Ishikawa (cell line): Measurements from ENCODE around the gene SCN8A.

ENCODE experiments used
- CEBPB ChIP-seq: IDR thresholded peaks from 2 replicates; pipeline ENCODE4 v1.6.1; 2012
- CREB1 ChIP-seq: IDR thresholded peaks from 2 replicates; pipeline ENCODE4 v1.6.1; 2012; ENCODE audit warnings: low read depth
- EGR1 ChIP-seq: IDR thresholded peaks from 2 replicates; pipeline ENCODE4 v1.6.1; 2012
- EP300 ChIP-seq: IDR thresholded peaks from 2 replicates; pipeline ENCODE4 v1.6.1; 2012; ENCODE audit warnings: borderline replicate concordance
- FOXM1 ChIP-seq: IDR thresholded peaks from 2 replicates; pipeline ENCODE4 v1.6.1; 2012; ENCODE audit warnings: low read depth, borderline replicate concordance
- NFIC ChIP-seq: IDR thresholded peaks from 2 replicates; pipeline ENCODE4 v1.6.1; 2012
- RAD21 ChIP-seq: IDR thresholded peaks from 2 replicates; pipeline ENCODE4 v1.6.1; 2012; ENCODE audit warnings: low read depth
- TAF1 ChIP-seq: IDR thresholded peaks from 2 replicates; pipeline ENCODE4 v1.6.1; 2012; ENCODE audit warnings: low read depth, mild to moderate bottlenecking
- TCF12 ChIP-seq: IDR thresholded peaks from 2 replicates; pipeline ENCODE4 v1.6.1; 2012; ENCODE audit warnings: low read depth
- TEAD4 ChIP-seq: IDR thresholded peaks from 2 replicates; pipeline ENCODE4 v1.6.1; 2012
- YY1 ChIP-seq: IDR thresholded peaks from 2 replicates; pipeline ENCODE4 v1.6.1; 2012; ENCODE audit warnings: low read depth
- ZBTB7A ChIP-seq: IDR thresholded peaks from 2 replicates; pipeline ENCODE4 v1.6.1; 2012; ENCODE audit warnings: low read depth
- TF ChIP-seq, protein P1 (sequence below): IDR thresholded peaks from 2 replicates; pipeline ENCODE4 v1.6.1; 2012
- TF ChIP-seq, protein P2 (sequence below): IDR thresholded peaks from 2 replicates; pipeline ENCODE4 v1.6.1; 2012; ENCODE audit warnings: low read depth, mild to moderate bottlenecking
- TF ChIP-seq, protein P3 (sequence below): IDR thresholded peaks from 2 replicates; pipeline ENCODE4 v1.6.1; 2012

SCN8A gene

DNA sequence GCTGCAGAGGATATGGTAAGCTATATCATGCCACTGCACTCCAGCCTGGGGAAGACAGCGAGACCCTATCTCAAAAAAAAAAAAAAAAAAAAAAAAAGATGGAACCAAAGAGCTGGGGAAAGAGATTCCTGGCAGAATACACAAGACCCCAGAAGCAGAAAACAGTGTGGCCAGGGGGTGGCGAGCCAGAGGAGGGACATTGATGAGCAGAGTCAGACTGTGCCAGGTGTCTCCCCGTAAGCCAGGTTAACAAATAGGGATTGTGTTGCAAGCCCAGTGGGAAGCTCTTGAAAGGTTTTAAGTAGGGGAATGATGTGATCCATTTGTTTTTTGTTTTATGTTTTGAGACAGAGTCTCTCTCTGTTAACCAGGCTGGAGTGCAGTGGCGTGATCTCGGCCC lies 201.4 kb downstream of the SCN8A start:
- TF ChIP-seq EP300 (no peak), RAD21 (no peak), CEBPB (no peak)

DNA sequence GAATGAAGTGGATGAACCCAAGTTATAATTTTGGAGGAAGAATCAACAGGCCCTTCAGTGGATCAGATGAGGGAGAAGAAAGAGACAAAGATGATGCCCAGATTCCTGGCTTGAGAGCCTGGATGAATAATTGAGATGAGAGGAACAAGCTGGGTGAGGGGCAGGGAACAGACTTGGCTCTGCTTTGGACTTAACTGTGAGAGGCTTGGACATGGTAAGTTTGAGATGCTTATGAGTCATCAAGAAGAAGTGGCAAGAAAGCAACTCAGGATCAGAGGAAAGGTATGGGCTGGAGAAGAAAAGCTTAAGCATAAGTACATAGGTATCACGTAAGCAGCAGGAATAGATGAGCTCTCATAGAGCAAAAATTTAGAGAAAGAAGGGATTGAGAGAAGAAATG lies 202.2 kb downstream of the SCN8A start:
- TF ChIP-seq RAD21 (no peak), TCF12 (no peak), TAF1 (no peak), FOXM1 (no peak), CREB1 (no peak), NFIC (no peak), YY1 (no peak), CEBPB (no peak), TEAD4 (no peak), EGR1 (no peak), ZBTB7A (no peak), EP300 (no peak)
- TF ChIP-seq, protein P1, sequence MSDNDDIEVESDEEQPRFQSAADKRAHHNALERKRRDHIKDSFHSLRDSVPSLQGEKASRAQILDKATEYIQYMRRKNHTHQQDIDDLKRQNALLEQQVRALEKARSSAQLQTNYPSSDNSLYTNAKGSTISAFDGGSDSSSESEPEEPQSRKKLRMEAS, result no peak
- TF ChIP-seq, protein P2, sequence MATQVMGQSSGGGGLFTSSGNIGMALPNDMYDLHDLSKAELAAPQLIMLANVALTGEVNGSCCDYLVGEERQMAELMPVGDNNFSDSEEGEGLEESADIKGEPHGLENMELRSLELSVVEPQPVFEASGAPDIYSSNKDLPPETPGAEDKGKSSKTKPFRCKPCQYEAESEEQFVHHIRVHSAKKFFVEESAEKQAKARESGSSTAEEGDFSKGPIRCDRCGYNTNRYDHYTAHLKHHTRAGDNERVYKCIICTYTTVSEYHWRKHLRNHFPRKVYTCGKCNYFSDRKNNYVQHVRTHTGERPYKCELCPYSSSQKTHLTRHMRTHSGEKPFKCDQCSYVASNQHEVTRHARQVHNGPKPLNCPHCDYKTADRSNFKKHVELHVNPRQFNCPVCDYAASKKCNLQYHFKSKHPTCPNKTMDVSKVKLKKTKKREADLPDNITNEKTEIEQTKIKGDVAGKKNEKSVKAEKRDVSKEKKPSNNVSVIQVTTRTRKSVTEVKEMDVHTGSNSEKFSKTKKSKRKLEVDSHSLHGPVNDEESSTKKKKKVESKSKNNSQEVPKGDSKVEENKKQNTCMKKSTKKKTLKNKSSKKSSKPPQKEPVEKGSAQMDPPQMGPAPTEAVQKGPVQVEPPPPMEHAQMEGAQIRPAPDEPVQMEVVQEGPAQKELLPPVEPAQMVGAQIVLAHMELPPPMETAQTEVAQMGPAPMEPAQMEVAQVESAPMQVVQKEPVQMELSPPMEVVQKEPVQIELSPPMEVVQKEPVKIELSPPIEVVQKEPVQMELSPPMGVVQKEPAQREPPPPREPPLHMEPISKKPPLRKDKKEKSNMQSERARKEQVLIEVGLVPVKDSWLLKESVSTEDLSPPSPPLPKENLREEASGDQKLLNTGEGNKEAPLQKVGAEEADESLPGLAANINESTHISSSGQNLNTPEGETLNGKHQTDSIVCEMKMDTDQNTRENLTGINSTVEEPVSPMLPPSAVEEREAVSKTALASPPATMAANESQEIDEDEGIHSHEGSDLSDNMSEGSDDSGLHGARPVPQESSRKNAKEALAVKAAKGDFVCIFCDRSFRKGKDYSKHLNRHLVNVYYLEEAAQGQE, result no peak
- TF ChIP-seq, protein P3, sequence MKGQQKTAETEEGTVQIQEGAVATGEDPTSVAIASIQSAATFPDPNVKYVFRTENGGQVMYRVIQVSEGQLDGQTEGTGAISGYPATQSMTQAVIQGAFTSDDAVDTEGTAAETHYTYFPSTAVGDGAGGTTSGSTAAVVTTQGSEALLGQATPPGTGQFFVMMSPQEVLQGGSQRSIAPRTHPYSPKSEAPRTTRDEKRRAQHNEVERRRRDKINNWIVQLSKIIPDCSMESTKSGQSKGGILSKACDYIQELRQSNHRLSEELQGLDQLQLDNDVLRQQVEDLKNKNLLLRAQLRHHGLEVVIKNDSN, result no peak

DNA sequence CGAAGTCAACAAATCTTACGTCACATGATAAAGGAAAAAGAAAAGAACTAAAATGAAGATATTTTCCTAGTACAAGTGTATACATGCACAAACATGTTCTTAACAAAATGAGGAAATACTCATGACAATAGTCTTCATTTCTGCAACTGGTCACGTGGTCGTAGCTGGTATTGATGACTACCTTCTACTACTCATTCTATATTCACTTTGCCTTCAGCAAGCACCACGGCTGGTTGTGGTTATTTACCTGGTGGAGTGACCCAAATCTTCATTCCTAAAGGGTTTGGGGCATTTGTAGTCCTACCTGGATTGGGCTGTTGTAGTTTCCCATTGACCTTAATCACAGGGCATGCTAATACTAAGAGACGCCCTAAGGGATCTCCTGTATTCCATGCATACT lies 206.3 kb downstream of the SCN8A start:
- TF ChIP-seq CREB1 (no peak), TEAD4 (no peak), TAF1 (no peak), NFIC (no peak), YY1 (no peak), EP300 (no peak), FOXM1 (no peak), CEBPB (no peak), ZBTB7A (no peak), TCF12 (no peak), RAD21 (no peak), EGR1 (no peak)
- TF ChIP-seq, protein P3, result no peak
- TF ChIP-seq, protein P2, result no peak
- TF ChIP-seq, protein P1, result no peak

DNA sequence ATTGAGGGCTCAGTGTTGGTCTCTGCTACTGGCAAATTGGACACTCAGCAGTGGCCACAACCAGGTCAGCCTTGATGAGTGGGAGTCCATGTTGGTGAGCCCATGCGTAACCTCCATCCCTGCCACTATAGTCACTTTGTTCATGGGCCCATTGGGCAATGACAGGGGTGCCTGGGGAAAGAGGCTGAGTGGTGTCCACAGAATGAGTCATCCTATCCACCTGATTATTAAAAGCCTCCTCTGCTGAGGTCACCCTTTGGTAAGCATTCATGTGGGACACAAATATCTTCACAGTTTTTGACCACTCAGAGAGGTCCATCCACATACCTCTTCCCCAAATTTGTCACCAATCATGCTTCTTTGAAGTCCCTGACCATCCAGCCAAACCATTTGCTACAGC lies 207.5 kb downstream of the SCN8A start:
- TF ChIP-seq NFIC, result no peak
- TF ChIP-seq EGR1, result no peak
- no peak for TF ChIP-seq FOXM1
- TF ChIP-seq, protein P3, result no peak
- no peak for TF ChIP-seq CREB1
- no peak for TF ChIP-seq RAD21
- TF ChIP-seq, protein P2, result no peak
- no peak for TF ChIP-seq TEAD4
- no peak for TF ChIP-seq TCF12
- no peak for TF ChIP-seq YY1
- TF ChIP-seq EP300, result no peak
- TF ChIP-seq ZBTB7A, result no peak
- TF ChIP-seq, protein P1, result no peak
- TF ChIP-seq CEBPB, result no peak
- no peak for TF ChIP-seq TAF1
